ENCODE measurements around the gene MALAT1.

MALAT1 gene

DNA sequence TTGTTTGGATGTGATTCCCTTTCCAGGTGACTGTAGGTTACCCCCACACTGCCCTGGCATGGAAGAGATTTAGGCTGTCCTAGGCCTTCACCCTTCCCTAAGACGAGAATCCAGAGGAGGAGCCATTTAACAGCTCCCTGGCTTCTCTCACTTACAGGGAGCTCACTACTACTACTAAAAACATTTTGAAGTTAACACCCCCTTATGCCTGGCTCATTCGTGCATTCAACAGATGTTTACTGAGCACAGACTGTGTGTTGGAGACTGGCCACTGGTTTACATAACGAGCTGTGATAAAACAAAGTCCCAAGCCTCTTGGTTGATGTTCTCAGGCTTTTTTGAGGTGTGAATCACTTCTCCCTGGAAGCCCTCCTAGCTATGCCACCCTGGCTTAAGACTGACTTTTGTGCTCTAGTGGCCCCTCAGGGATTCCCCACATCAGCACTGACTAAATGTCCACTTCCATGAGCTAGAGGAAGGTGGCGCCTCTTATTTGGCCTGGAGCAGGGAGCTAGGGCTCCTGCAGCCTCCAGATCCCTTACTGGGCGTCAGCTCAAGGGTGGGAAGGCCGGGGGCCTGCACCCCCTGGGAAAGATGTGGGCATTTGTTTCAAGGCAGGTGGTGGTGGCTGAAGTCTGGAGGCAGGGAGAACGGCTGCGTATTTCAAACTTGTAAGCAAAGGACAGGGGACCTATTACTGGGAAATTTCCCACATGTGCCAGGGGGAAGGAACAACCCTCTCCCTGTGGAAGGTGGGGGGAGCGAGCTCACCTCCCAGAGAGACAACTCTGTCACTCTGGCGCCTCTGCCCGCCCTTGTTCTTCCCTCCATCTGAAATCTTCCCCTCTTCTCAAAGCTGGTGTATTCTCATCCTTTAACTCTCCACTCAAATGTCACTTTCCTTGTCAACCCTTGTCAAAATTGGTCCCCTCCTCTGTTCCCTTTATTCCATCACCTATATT, 19.4 kb upstream of the MALAT1 start:
- DNase-seq, result peak; percentile 86

DNA sequence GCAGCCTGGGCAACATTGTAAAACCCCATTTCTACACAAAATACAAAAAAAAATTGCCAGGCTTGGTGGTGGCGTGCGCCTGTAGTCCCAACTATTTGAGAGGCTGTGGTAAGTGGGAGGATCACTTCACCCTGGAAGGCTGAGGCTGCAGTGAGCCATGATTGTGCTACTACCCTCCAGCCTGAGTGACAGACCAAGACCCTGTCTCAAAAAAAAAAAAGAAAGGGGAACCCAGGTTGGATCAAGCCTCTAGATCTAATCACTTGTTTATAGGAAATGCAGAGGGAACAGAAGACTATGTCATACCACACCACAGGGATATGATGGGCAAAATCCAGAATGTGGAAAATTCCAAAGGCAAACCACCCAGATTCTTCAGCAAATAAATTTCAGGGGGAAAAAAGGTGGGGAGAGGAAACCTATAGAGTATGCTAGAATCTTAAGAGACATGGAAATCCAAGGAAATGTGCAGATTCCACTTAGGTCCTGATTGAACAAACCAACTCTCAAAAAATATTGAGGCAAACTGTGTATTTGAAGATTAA, 16.5 kb upstream of the MALAT1 start:
- DNase-seq, result no peak

DNA sequence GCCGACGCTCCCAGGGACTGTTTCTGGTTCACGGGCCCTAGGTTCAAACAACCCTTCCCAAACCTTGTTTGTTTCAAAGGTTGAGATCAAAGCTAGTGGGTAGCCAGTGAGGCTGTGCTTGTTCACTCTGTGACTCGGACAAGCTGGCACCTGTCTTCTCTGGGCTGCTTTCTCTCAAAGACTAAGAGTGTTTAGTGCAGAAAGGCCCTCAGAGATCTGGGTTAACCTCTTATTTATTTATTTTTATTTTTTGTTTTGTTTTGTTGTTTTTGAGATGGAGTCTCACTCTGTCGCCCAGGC, 13.0 kb upstream of the MALAT1 start:
- DNase-seq, result no peak

DNA sequence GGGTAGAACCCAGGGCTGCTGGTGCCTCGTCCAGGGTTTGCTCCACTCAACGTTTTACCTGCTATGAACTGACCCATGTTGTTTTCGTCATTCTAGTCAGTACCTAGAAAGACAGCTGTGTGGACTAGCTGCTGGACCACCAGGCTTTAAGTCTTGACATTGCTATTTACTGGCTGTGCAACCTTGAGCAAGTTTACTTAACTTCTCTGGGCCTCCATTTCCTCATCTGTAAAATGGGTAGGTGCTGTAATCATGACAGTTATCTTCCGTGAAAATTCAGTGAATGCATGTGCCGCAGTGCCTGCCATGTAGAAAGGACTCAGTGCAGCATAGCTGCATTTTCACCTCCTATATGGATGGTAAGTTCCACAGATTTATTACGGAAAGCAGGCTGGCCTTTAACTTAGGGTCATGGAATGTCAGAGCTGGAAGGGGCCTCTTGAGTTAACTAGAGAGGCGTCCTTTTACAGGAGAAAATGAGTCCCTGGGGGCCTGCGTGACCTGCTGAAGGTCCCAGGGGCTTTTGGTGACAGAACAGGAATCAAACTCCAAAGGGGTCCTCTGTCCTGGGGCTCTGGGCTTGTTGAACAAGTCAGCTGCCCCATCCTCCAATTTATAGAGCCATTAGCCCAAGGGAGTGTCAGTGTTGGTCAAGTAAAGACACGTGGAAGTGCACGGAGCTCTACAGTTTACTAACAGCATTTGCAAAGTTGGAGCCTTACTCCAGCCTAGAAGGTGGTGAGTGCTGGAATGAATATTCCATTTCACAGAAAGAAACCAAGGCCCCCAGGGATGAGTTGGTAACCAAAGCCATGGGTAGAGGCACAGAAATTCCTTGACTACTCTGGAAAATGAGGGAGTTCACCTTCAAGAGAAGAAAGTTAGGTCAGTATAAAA, 12.0 kb upstream of the MALAT1 start:
- DNase-seq, result no peak

DNA sequence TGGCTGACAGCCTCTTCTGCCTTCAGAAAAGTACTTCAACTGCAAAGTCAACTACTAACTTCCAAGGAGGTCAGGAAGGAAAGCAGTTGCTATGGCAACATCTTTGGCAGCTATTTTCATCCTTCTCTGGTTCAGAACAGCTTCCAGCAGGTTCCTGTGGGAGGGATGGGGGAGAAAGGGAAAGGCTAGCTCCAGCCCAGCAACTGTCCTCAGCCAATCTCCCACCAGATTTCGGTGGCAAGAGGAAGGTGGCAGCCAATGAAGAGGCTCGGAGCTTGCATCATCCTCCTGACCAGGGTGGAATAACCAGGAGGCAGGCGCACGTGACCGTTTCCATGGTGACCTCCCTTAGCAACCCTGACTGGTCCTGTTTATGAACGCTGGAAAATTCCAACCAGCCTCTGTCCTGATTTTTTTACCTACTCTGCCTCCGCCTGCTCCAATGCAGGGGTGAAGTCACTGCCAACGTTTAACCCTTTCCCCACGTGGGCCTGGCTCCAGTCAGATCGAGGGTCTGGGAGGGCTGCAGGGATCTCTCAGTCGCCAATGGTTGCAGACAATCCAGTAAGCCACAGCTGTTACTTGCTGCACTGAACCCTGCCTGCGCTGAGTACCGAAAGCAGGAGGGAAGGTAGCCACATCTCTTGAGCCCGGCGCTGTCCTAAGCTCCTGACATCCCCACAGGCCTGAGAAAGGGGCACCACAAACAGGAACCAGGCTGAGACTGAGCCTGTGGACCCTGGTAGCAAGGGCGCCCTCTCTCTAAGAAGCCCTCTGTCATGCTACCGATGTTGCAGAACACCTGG, 11.2 kb upstream of the MALAT1 start:
- DNase-seq, result peak; percentile 100

DNA sequence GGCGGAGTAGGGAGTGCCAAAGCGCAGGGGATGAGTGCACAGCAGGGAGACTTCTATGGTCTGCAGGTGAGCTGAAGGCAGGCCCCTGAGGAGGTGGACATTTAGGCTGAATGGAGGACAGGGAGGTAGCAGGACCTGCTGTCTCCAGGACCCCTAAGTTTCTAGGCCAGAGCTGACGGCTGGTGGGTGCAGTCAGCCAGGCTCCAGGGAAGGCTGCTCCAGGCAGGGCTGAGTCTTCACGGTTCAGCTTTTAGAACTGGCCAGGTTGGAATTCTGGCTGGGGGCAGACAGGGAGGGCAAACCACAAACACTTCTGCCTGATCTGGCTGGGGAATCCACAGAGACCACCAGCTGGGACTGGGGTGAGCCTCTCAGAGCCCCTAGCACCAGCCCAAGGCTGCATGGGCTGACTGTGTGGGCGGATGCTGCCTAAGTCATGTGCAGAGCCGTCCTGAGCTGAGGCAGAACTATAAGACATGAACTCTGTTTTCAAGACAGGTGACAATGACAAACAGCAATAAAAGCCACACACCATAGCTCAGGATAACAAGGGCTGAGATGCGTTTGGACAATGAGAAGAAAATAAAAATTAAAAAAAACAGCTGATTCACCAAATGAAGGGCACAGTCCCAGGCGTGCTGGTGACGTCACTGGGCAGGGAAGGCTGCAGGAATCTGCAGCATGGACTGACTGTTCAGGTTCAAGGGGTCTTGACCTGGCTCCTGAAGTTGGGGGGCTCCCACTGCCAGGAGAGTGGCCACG, 10.4 kb upstream of the MALAT1 start:
- peak; percentile 95 for DNase-seq

DNA sequence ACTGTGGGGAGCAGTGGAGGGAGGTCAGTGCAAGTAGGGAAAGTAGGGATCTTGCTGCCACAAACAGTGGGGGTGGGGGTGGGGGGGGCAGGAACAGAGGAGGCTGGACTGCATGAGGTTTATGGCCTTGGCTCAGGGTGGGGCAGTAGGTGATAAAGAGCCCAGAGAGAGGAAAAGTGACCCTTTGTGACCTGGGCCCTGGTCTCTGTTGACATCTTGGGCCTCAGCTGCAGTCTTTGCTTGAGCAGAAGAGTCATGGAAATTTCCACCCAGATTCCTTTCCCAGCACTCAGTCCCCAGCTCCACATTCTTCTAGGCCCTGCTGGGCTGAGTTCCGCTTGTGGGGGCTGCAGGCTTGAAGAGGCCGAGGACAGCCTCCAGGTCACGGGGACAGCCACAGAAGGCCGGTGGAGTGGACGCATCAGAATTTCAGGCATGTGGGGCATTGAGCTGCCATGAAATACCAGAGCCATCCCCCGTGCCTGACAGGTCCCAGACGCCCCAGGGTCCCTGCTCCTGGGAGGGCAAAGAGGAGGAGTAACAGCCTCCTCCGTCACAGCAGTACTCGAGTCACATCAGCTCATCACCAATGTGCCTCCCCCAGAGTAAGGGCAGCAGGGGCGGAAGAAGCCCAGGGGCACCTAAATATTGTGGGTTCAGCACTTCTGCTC, 9.7 kb upstream of the MALAT1 start:
- DNase-seq, result peak; percentile 100

DNA sequence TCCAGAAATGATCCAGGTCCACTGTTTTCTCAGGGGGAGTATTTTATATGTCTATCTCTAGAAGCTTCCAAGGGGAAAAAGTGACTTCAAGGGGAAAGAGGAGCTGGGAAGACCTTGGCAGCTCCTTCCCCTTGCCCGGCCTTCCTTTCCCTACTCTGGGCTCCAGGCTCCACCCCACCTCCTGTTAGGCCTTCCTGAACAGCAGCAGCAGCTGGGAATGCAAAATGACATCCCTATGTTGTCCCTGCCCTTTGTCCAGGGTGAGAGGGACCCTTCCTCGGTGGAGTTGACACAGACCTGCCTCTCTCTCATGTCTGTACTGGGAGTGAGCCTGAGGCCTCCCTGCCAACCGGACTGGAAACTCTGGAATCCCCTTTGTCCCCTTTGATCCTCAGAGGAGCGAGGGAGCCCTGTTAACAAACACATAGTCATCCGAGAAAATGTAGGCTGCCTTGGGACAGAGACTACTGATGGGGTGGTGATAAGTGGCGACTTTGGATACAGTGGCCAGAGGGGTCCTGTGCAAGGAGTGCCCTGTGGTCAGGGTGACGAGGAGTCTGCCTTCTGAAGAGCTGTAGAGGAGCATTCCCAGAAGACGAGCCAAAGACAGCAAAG, 9.0 kb upstream of the MALAT1 start:
- peak; percentile 95 for DNase-seq

DNA sequence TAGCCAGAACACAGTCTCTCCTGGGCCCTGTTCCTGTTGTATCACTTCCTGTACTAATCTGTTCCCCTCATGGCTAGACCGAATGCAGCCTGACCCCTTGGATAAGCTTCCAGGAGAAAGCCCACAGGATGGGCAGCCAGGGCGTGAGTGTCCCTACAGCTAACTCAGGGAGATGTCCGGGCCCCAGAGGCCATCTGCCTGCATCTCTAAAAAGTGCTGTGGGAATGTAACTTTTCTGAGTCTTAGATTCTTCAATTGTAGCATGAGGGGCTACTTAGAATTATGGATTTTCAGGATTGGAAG, 7.7 kb upstream of the MALAT1 start:
- peak; percentile 58 for DNase-seq

DNA sequence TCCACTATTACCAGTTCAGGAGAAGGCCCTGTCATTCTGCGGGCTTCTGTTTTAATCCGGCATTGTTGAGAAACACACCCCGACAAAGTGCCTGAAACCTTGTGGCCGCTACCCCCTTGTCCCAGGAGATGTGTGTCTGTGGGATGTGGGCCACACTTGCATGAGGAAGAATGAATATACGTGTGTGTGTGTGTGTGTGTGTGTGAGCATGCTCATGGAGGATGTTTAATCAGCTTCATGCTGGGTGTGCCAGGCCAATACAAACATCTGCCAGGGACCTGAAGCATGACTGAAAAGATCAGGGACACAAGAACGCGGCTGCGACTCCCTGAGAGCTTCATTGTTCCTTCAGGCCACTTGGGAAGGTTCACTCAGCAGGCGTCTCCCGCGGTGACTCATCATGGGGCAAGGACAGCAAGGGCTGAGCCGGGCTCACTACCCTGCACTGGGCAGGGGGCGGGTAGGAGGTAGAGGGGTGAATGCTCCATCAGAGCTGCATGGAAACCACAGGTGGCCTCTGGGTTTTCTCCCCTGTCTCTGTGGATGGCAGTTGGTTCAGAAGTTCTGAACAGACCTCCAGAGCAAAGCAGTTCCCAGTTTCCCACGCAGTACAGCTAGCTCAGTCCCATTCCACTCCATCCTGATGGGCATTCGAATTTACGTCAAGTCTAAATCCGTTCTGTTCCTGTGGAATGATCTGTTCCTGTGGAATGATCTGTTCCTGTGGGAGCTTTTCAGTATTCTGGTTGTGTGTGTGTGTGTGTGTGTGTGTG, 7.0 kb upstream of the MALAT1 start:
- DNase-seq, result peak; percentile 97

DNA sequence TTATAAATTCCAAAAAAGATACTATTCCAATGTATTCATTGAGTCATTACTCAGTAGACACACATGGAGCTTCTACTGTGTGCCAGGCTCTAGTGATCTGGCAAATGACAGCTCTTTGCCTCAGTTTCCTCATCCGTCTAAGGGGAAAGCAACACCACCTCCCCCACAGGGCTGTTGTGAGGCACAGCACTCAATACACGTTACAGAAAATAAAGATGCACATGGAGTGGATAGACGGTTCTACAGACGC, 6.5 kb upstream of the MALAT1 start:
- DNase-seq, result no peak

DNA sequence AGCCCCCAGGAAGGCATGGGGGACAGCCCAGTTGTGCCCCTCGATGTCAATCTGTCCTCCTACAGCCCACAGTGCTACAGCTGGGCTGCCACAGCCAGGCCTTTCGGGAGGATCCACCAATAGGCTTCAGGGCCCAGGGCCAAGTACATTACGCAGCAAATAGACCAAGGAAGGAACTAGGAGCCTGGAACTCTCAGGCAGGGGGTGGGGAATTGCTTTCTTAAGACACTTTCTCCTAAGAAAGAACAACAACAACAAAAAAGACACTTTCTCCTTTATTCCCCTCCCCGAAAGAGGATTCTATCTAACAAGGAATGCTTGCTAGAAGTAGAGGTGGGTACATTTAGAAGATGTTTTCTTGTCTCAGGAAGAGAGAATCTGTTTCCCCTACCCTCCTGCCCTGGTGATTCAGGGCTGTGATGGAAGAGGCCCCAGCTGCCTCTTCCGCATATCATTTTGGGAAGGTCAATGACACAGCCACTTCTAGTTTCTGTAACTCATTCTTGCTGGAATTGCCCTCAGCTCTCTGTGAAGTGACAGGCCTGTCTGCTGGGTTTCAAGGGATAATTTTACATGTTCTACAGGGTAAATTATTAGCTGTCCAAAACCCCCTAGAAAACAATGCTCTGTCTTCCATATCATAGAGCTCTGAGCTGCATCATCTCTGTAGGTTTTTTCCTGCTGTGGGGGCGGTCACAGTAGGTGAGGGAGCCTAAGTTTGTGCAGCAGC, 6.0 kb upstream of the MALAT1 start:
- DNase-seq, result peak; percentile 73

DNA sequence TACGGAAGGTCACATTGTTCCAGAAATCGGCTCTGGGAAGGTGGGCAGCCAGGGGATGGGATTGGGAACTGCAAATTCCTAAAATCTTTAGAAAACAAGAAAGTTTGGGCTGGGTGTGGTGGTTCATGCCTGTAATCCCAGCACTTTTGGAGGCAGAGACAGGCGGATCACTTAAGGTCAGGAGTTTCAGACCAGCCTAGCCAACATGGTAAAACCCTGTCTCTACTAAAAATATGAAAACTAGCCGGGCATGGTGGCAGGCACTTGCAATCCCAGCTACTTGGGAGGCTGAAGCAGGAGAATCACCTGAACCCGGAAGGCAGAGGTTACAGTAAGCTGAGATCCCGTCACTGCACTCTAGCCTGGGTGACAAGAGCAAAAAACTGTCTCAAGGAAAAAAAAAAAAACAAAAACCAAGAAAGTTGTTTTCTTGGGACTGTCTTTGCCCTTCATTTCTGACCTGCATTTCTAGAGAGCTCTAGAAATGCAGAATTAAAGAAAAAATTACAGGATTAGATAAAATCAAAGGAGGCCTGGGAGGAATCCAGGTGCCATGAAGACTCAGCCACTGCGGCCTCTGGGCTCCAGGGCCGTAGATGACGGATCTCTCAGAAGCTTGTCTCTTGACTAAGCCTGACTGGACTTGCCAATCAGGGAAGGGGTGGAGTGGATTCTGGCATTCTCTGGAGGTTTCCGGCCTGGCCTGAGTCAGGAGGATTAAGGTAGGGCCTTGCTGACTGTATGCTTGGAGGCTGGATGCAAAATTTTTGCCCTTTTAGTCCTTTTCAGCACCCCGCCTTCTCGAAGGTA, 5.3 kb upstream of the MALAT1 start:
- DNase-seq, result peak; percentile 98

DNA sequence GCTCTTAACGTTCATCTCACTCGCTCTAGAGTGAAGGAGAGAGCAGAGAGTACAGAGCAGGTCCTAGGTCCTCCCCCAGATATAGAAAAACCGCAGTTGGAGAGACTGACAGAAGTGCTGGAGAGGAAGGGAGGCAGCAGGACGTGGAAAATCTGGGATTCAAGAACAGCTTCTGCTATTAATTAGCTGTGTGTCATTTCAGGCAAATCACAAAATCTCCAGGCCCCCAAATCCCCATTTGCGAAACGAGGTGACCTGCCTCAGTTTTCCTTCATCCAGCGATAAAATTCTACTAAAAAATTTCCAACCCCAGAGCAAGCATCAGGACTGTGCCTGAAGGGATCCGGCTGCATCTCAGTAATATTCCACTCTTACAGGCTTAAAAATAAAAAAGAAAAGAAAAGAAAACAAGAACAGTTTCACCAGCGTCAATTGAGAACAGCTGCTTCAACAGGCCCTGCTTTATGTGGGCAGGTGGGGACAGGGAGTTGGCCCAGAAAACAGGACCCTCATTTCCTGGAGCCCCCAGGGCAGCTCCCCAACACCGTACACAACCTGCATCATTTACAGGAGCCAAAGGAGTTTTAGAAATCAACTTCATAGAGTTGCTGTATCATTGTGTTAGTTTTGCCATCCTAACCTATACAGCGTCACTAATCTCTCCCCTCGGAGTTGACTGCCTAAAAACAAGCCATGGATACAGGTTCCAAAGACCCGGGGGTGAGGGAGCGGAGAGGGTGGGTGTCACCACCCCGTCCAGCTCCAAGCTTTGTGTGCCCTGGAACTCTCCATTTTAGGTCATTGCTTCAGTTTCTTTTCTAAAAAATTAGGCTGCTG, 2.3 kb upstream of the MALAT1 start:
- no peak for DNase-seq

DNA sequence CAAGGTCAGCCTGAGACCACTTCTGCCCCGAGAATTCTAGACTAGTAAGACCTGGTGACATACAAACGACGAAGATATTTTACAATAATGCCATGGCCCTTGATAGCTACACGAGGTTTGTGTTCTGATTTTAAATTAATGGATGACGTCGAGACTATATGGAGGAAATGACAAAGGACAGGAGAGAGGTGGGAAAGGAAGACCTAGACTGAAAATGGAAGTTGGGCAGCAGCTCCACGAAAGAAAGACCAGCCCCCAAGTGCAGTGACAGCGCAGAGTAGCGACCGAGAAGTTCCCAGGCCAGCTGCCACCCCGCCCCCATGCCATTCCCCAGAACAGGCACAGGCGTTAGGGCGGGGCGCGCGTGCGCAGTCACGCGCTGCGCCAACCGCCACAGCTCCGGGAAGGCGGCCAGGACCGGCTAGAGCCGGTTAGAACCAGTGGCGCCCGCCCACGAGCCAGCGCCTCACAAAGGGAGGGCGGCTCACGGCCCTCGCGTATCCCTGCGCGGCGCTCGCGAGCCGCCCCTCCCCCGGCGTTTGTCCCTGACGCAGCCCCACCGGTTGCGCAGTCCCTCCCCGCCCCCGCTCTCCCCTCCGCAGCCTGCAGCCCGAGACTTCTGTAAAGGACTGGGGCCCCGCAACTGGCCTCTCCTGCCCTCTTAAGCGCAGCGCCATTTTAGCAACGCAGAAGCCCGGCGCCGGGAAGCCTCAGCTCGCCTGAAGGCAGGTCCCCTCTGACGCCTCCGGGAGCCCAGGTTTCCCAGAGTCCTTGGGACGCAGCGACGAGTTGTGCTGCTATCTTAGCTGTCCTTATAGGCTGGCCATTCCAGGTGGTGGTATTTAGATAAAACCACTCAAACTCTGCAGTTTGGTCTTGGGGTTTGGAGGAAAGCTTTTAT, 1.5 kb upstream of the MALAT1 start:
- DNase-seq, result peak; percentile 99

DNA sequence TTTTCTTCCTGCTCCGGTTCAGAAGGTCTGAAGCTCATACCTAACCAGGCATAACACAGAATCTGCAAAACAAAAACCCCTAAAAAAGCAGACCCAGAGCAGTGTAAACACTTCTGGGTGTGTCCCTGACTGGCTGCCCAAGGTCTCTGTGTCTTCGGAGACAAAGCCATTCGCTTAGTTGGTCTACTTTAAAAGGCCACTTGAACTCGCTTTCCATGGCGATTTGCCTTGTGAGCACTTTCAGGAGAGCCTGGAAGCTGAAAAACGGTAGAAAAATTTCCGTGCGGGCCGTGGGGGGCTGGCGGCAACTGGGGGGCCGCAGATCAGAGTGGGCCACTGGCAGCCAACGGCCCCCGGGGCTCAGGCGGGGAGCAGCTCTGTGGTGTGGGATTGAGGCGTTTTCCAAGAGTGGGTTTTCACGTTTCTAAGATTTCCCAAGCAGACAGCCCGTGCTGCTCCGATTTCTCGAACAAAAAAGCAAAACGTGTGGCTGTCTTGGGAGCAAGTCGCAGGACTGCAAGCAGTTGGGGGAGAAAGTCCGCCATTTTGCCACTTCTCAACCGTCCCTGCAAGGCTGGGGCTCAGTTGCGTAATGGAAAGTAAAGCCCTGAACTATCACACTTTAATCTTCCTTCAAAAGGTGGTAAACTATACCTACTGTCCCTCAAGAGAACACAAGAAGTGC, 661 bp upstream of the MALAT1 start:
- no peak for DNase-seq

DNA sequence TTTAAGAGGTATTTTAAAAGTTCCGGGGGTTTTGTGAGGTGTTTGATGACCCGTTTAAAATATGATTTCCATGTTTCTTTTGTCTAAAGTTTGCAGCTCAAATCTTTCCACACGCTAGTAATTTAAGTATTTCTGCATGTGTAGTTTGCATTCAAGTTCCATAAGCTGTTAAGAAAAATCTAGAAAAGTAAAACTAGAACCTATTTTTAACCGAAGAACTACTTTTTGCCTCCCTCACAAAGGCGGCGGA, 193 bp upstream of the MALAT1 start:
- no peak for DNase-seq
